Superior temporal gyrus (tissue), 1 donor: ENCODE measurements around the gene ARHGAP26.
A peak's percentile ranks its signal among the peaks of the same experiment; 100 is the strongest.
"Not testable (repeated sequence)": the region's sequence is repeated elsewhere in the genome, so short reads cannot be mapped to it uniquely, and the experiment has no call there.

Experiments
- DNase-seq: peaks from one replicate; pipeline ENCODE4 v3.0.0-alpha.2; 2016; ENCODE audit errors: extremely low spot score

The ARHGAP26 gene

DNA sequence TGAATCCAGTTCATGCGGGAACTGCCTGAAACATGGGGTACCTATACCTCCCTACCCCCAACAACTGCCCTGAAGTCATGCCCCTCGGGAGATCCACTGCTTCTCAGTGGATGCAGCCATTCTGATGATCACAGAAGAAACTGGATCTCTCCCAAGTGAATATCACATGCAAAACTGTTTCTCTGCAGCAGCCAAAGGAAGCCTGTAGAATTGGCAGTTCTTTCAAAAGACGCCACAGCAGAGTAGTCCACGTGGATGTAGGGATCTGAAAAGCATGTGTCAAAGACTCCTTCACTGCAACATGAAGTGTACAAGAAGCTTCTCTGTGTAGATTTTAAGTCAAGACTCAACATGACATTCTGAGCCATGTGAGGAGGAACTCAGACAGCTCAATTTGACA, 346.6 kb downstream of the ARHGAP26 start:
- DNase-seq = peak; percentile 59

DNA sequence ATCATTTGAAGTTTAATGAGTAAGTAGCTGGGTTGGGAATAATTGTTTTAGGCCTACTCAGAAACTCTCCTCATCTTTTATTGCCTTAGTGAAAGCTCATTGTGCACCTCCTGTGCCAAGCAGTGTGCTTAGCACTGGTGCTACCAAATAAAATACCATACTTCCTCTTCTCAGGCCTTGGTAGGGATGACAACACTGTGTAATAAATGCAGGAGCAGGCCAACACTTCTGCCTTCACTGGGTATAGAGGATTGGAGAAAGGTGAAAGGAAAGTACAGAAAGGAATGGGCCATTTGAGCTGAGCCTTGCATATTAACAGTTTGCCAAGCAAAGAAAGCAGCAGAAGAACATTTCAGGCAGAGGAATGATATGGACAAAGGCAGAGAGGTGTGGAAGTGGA, 347.6 kb downstream of the ARHGAP26 start:
- no peak for DNase-seq

DNA sequence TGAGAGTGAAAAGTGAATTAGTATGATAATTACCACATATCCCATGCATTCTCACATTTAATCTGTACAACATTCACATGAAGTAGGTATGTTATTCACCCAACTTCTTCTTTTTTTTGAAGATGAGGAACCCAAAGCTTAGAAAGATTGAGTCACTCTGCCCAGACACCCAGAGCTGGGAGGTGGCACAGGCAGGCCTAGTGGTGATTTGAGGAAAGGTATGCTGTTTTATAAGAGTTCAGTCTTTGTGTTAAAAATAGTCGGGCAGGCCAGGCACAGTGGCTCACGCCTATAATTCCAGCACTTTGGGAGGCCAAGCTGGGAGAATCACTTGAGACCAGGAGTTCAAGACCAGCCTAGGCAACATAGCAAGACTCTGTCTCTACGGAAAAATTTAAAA, 348.0 kb downstream of the ARHGAP26 start:
- no peak for DNase-seq

DNA sequence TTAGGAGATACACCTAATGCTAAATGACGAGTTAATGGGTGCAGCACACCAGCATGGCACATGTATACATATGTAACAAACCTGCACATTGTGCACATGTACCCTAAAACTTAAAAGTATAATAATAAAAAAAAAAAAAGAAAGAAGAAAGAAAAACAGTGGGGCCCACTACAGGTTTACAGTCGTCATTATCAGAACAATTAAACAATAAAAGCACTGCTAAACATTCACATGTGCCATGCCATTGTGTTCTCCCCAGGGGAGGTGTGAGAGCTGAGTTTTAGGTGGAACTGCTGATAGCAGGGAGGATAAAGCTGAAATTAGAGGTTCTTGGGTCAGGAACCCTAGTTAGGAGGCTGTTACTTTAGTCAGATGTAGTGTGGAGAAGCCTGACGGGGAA, 348.6 kb downstream of the ARHGAP26 start:
- DNase-seq = not testable (repeated sequence)

DNA sequence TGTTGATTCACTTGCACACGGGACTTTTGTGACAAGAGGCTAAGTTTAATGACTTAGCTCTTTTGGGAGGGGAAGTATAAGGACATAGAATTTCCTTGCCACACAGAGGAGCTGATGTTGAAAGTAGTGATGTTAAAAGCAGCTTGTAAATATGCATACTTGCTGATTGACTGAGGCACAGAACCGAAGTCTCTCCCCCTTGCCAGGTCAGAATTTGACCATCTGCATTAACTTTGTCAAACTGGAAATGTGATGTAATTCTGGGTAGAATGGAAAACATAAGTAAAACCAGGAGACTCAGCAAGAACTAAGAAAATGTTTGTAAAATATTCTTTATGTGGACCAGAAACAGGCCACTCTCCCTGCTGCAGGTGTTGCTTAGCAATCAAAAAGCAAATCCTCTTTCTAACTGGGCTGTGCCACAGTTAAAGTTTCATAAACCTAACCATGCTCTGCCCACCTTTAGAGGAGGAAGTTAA, 349.2 kb downstream of the ARHGAP26 start:
- DNase-seq = no peak

DNA sequence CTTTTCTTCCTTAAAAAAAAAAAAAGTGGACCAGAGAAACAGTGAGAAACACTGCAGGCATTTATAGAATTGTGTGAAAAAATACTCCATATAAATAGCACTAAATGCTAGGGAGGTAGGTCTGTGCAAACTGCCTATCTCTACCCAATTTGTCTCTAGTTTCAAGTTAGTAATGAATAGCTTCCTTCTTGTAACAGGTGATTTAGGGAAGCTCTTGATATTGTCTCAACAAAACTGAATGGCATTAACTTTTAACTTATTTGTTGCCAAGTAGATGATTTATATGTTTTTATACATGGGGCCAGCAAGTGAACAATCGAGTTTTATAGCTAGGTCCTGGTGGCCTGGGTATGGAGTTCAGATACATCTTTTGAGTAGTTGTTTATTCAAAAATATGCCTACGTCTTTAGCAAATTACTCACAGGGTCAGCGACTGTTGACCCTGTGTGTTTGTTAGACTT, 349.7 kb downstream of the ARHGAP26 start:
- DNase-seq = peak; percentile 60

DNA sequence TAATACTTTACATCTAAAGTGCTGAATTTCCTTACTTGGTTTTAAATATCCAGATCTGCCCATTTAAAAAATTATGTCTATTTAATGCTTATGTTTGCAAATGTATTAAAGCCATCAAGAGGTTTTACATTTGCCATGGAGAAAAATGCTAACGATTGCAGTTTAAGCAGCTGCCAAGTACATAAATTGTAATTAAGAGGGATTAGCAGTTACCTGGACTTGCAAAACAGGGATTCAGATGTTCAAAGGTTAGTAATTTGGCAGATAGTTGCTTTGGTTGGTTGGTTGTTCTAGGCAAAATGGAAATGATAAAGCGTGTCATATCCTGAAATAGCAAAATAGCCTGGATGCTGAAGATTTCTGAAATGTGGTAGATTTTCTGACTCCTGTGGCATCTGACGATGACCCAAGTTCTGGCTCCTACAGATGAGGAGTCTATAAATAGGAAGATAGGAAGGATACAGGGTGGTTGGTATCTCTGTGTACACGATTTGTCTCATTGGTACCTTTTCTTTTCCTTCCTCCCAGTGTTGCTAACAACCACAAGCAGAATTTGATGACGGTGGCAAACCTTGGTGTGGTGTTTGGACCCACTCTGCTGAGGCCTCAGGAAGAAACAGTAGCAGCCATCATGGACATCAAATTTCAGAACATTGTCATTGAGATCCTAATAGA, 350.4 kb downstream of the ARHGAP26 start:
- no peak for DNase-seq

DNA sequence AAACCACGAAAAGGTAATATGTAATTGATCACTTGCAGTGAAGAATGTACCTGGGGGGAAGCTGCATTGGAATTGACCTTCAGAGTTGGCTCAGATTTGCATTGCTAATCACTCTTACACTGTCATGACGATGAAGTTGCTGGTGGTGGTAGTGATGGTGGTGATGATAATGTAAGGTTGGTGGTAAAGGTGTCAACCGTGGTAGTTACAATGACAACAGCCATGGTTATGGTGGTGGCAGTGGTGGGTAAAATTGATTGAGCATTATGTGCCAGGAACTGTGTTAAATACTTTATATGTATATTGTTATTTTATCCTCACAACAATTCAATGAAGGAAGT, 350.9 kb downstream of the ARHGAP26 start:
- no peak for DNase-seq

DNA sequence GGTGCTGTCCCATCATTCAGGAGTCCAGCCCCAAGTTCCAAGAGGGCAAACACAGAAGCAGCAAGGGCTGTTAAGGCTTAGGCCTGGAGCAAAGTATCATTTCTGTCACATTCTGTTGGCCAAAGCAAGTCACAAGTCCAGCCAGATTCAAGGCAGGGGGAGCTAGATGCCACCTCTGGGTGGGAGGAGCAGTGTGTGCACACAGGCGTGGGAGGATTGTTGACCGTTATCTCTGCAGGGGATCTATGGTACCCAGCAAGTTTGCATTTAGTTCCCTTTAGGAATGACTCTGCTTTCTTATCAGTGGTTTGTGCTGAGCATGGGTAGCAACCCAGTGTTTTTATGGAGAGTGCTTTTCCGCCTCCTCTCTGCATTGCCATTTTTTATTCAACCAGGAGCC, 354.4 kb downstream of the ARHGAP26 start:
- DNase-seq = no peak

DNA sequence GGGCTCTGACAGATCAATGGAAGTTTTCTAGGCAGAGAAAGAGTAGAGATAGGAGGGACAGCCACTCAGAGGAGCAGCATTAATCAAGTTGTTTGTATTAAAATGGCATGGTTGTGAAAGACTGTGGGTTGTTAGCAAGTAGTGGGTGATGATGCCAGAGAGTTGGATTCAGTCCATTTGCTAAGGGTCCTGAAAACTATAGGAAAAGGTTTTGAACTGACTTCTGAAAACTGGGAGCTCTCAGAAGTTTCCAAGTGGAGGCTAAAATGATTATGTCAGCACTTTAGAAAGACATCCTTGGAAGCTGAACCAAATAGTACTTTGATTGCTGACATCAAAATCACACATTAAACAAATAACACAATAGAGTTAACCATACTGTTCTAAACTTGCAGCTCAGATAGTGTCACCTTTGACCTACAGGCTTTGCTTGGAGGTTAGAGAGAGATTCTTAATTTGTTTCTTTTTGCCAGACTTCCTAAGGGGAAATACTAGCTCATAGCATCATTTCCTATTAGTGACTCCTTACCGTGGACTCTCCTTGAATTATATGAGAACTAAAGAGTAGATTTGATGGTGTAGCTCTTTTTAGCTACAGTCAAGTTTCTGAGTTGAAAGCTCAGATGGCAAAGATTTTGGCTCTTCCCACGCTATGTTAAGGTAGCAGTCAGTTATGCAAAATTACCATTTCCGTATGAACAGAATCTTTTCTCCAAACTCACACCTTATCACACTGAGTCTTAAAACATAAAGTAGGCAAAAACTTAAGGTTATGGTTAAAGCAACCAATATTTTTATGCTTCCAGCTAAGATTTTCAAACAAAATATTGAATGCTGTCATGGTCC, 356.2 kb downstream of the ARHGAP26 start:
- DNase-seq = no peak

DNA sequence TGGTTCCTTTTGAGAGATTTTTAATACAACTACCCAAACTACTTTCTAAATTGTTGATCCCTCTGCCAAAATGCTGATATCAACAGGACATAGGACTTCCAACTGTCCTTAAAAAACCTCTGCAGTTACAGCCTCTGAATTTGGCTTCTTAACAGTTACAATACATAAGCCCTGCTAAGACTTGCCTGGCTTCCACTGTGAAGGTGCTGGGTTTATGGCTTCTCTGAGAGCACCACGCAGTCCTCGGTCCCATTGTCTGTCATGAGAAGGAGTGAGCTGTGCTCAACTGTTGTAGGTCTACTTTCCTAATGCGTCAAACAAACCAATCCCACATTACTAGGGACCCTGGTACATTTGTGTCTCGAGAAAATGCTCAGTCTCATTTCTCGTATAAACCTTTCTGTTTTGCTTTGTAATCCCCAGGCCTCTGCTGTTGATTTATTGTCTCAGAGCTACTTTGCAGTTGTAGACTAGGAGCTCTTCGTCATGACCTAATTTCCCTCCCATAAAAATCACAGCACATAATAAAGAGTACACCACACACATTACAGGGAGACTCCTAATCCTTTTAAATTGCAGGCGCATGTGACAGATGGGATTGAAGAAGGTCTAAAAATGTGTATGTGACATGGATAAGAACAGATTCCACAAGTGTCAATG, 358.4 kb downstream of the ARHGAP26 start:
- DNase-seq = no peak

DNA sequence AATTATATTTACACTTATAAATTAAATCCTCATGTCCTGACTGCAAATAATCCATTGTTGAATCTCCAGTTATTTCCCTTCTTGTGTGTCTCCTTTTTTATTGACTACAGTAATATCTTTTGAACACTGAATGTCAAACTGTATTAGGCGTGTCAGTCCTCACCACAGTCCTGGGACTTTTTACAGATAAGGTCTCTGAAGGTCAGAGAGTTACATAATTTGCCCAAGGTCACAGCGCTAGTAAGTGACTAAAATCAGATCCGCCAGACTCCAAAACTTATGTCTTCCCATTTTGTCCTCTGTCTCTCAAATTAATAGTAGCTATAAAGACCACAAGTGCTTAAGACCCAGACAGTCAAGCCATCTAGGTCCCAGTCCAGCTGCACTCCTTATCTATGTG, 359.0 kb downstream of the ARHGAP26 start:
- DNase-seq = no peak

DNA sequence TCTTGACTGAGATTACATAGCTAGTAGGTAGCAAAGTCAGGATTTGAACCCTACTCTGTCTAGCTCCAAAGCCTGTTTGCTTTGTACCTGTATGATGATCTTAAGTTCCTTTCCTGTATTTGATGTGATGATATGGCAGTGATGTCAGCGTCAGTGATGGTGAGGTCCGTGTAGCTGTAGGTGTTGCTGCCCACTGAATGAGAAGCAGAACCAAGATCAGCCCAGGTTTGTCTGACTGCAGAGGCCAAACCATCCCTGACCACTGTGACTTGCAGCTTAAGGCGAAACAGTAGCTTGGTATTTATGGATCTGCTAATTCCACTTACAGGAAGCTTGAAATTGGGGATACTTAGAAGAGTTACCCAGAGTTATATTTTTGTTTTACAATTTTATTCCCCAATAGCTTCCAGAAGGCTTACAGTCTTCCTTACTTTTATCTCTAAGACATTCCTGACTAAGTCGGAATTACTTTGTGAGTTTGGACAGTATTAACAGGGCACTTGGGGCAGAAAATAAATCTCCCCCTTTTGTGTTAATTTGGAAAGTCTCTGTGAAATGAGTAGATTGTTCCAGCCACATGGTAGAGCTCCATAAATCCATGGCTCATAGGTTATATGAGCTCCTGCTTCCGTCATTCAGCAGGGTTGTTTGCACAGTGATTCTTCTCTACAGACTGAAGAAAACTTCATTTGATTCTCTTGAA, 359.9 kb downstream of the ARHGAP26 start:
- no peak for DNase-seq

DNA sequence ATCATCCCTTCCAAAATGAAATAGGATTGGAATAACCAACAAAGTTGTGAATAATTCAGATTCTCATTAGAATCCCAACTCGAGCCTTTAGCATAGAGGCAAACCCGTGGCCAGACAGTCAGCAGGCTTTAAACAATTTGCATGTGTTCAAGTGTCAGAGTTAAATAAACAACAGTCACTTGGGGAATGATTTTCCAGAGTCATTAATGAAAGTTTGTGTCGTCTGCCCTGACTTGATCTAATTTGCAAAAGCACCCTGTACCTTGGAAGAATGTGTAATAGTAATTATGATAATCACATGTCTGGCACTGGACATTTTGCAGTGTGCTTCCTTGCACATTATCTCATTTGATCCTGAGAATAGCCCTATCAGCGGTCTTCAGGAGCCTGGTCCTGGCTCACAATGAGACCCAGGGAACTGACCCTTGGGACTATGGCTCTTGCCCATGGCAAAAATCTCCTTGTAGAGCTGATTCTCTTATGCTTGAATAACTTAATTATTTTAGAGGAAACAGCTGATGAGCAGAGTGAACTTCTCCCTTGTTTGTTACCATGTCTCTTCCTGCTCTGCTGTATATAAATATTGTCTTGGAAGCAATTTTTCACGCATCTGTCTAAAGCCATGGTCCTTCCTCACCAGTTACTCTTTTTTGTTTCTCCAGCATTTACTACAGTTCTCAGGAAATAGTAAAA, 360.6 kb downstream of the ARHGAP26 start:
- no peak for DNase-seq

DNA sequence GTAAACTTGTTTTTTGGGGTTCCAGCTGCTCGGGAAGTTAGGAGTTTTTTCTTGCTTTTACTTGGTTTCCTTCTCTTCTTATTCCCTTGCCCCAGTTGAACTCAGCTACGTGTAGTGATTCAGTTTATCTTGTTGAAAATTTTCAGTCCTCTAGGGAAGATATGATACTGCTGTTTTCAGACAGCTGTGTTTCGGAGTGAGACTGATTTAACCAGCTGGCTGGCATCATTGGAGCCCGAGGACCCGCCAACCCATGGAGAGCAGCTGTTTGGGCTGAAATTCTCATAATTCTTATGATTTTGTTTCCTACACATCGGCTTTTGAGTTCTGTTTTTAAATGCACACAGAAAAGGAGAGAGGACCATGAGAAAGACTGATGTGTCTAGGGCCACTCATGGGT, 361.8 kb downstream of the ARHGAP26 start:
- no peak for DNase-seq

DNA sequence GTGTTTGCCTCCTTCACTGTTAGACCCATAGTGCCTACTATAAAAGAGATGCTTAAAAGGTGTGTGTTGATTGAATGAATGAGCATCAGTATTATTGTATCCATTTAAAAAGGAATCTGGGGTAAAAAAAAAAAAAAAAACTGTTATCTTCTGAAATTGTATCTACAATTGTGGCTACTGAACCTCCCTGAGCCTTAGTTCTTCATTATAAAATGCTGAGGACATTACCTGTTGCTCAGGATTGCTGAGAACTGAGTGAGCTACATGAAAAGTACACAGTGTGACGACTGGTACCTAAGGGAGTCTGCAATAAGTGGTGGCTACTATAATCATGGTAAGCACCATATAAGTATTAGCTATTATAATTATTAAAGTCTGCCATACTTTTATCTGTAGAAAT, 362.6 kb downstream of the ARHGAP26 start:
- DNase-seq = no peak

DNA sequence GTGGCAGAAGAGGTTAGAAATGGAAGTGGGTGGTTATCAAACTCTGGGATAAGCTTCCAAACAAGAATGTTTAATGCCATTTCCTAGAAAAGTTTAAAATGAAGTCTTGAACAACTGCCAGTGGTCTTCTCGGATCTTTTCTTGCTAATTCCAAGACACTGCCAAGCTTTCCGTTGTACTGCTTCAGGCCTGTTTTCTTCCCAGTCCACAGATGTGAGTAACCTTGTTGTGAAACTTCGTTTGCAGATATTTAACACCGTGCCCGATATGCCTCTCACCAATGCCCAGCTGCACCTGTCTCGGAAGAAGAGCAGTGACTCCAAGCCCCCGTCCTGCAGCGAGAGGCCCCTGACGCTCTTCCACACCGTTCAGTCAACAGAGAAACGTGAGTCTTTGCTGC, 363.5 kb downstream of the ARHGAP26 start:
- DNase-seq = no peak

DNA sequence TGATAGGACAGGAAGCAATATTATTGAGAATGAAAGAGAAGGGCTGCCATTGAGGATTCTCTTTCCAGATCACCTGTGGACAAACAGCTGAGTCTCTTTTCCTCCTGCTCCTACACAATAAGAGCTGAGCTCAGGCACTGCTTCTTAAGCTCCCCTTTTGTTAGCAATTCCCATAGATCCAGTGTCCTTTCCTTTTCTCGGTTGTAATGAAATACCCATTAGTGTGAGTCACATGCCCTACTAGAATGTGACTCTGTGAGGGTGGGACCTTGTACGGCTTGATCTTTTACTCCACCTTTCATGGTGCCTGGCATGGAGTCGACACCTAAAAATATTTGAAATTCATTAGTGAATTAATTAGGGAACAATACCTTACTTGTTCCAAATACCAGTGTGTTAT, 364.1 kb downstream of the ARHGAP26 start:
- no peak for DNase-seq

DNA sequence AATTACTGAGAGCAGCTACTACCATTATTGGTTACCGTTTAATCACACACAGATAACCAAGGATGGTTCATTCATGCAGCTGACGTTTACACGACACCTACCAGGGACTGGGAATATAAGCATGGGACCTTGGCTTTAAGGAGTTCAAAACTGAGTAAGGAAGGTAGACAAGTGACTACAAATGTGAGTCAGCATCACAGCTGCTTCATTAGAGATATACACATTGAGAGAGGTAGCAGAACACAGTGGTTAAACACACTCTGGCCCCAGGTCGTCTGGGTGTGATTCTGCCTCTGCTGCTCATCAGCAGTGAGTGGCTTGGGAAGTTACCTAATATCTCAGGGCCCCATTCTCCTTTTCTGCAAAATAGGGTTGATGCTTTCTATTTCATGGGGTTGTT, 364.7 kb downstream of the ARHGAP26 start:
- no peak for DNase-seq

DNA sequence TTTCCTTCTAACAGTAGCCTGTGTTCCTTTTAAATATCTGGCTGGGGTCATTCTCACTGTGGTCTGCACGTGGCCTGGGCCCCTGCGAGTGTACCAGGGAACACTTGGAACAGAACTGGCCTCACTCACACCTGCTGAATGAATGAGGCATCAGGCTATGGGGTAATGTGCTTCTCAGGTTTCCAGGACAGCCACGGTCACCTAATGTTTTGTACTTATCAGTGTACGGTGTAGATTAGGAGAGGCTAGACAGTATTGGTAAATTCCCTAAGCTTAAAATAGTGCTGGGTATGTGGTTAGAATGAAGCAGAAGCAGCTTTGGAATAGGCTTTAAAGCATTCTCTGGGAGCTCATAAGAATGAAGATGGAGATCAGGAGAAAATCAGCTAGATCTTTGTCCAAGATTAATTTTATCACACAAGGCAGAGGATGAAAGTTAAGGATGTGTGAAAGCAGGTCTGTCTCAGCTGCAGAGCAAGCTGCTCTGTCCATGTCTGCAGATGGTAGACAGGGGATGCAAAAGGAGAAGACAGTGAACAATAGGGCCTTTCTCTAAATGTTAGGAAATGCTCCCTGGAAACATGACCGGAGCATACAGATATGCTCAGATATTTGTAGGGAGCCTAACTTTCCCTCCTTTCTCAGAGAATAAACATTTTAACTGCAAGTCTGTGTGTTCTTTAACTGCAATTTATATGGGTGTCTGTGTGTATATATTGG, 365.8 kb downstream of the ARHGAP26 start:
- DNase-seq = peak; percentile 66

DNA sequence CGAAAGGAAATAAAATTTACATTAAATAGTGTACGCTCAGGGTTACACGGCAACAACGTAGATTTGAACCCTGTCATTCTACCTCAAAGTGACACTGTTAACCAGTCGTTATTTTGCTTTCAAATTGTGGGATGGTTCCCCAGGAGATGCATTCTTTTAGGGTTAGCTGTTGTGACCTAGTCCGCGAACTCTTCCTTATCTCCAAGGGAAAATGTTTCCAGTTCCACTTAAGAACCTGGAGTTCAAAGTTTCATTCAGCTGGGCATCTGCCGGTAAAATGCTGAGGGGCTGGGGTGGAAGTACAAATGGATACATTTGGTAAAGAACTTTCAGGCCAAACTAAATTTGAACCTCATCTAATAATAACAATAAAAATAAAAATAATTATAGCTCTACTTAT, 368.7 kb downstream of the ARHGAP26 start:
- no peak for DNase-seq
